HEK293 (cell line): ENCODE results near the gene TIAM1.

Experiments used
- AEBP2 ChIP-seq: fragments of 450-650 bp; formaldehyde crosslinking; IDR thresholded peaks from 2 replicates; pipeline ENCODE4 v1.5.1; 2016; ENCODE audit warnings: missing biosample characterization, missing genetic modification characterization, borderline replicate concordance
- GLI2 ChIP-seq: fragments of 450-650 bp; formaldehyde crosslinking; IDR thresholded peaks from 2 replicates; pipeline ENCODE4; 2017; ENCODE audit warnings: missing biosample characterization, missing genetic modification characterization, low read depth, borderline replicate concordance
- KLF10 ChIP-seq: fragments of 450-650 bp; IDR thresholded peaks from 2 replicates; pipeline ENCODE4 v1.5.1; 2018; ENCODE audit warnings: missing biosample characterization, mild to moderate bottlenecking, missing genetic modification characterization
- OVOL3 ChIP-seq: fragments of 450-650 bp; formaldehyde crosslinking; IDR thresholded peaks from 2 replicates; pipeline ENCODE4 v1.5.1; 2016; ENCODE audit warnings: missing biosample characterization, missing genetic modification characterization
- REPIN1 ChIP-seq: fragments of 450-650 bp; formaldehyde crosslinking; IDR thresholded peaks from 2 replicates; pipeline ENCODE4 v1.5.1; 2017; ENCODE audit warnings: missing biosample characterization, missing genetic modification characterization, low read depth
- SCRT2 ChIP-seq: fragments of 450-650 bp; formaldehyde crosslinking; IDR thresholded peaks from 2 replicates; pipeline ENCODE4 v1.5.1; 2016; ENCODE audit warnings: missing biosample characterization, missing genetic modification characterization
- TCF7L2 ChIP-seq: IDR thresholded peaks from 2 replicates; pipeline ENCODE4 v1.6.1; 2011; ENCODE audit warnings: low read depth, mild to moderate bottlenecking, inconsistent platforms, low read length, moderate library complexity, borderline replicate concordance
- ZBTB26 ChIP-seq: fragments of 450-650 bp; formaldehyde crosslinking; optimal IDR thresholded peaks from 2 replicates; pipeline ENCODE3; 2016; ENCODE audit warnings: missing biosample characterization, mild to moderate bottlenecking, missing genetic modification characterization
- ZBTB44 ChIP-seq: fragments of 450-650 bp; IDR thresholded peaks from 2 replicates; pipeline ENCODE4 v1.5.1; 2018; ENCODE audit warnings: missing biosample characterization, mild to moderate bottlenecking, missing genetic modification characterization
- ZBTB49 ChIP-seq: fragments of 450-650 bp; formaldehyde crosslinking; IDR thresholded peaks from 2 replicates; pipeline ENCODE4 v1.5.1; 2016; ENCODE audit warnings: missing biosample characterization, missing genetic modification characterization, low read depth
- ZNF112 ChIP-seq: fragments of 450-650 bp; formaldehyde crosslinking; IDR thresholded peaks from 2 replicates; pipeline ENCODE4 v1.5.0; 2017; ENCODE audit warnings: missing biosample characterization, missing genetic modification characterization
- ZNF114 ChIP-seq: fragments of 450-650 bp; formaldehyde crosslinking; IDR thresholded peaks from 2 replicates; pipeline ENCODE4 v1.5.0; 2017; ENCODE audit warnings: missing biosample characterization, missing genetic modification characterization
- ZNF138 ChIP-seq: fragments of 450-650 bp; formaldehyde crosslinking; IDR thresholded peaks from 2 replicates; pipeline ENCODE4 v1.5.1; 2016; ENCODE audit warnings: missing biosample characterization, missing genetic modification characterization, borderline replicate concordance
- ZNF16 ChIP-seq: fragments of 450-650 bp; formaldehyde crosslinking; IDR thresholded peaks from 2 replicates; pipeline ENCODE4 v1.5.1; 2016; ENCODE audit warnings: low read depth, missing biosample characterization, missing genetic modification characterization
- ZNF19 ChIP-seq: fragments of 450-650 bp; formaldehyde crosslinking; IDR thresholded peaks from 2 replicates; pipeline ENCODE4; 2016; ENCODE audit warnings: missing biosample characterization, missing genetic modification characterization, low read depth
- ZNF2 ChIP-seq: fragments of 450-650 bp; formaldehyde crosslinking; IDR thresholded peaks from 2 replicates; pipeline ENCODE4 v1.5.1; 2016; ENCODE audit warnings: missing biosample characterization, missing genetic modification characterization
- ZNF214 ChIP-seq: fragments of 450-650 bp; formaldehyde crosslinking; IDR thresholded peaks from 2 replicates; pipeline ENCODE4 v1.5.1; 2017; ENCODE audit warnings: missing biosample characterization, mild to moderate bottlenecking, missing genetic modification characterization, borderline replicate concordance
- ZNF23 ChIP-seq: fragments of 450-650 bp; formaldehyde crosslinking; IDR thresholded peaks from 2 replicates; pipeline ENCODE4 v1.5.1; 2016; ENCODE audit warnings: missing biosample characterization, missing genetic modification characterization, borderline replicate concordance
- ZNF24 ChIP-seq: fragments of 450-650 bp; formaldehyde crosslinking; IDR thresholded peaks from 2 replicates; pipeline ENCODE4 v1.5.1; 2016; ENCODE audit warnings: missing biosample characterization, missing genetic modification characterization
- ZNF292 ChIP-seq: fragments of 450-650 bp; formaldehyde crosslinking; IDR thresholded peaks from 2 replicates; pipeline ENCODE4 v1.5.1; 2016; ENCODE audit warnings: low read depth, missing biosample characterization, missing genetic modification characterization, borderline replicate concordance
- ZNF341 ChIP-seq: fragments of 450-650 bp; formaldehyde crosslinking; IDR thresholded peaks from 2 replicates; pipeline ENCODE4; 2016; ENCODE audit warnings: low read depth, missing biosample characterization, missing genetic modification characterization
- ZNF394 ChIP-seq: fragments of 450-650 bp; formaldehyde crosslinking; IDR thresholded peaks from 2 replicates; pipeline ENCODE4 v1.5.1; 2016; ENCODE audit warnings: missing biosample characterization, missing genetic modification characterization, mild to moderate bottlenecking, moderate library complexity, borderline replicate concordance
- ZNF529 ChIP-seq: fragments of 450-650 bp; formaldehyde crosslinking; IDR thresholded peaks from 2 replicates; pipeline ENCODE4 v1.5.1; 2017; ENCODE audit warnings: missing genetic modification characterization, missing biosample characterization; ENCODE audit not compliant: insufficient replicate concordance
- ZNF544 ChIP-seq: fragments of 450-650 bp; formaldehyde crosslinking; IDR thresholded peaks from 2 replicates; pipeline ENCODE4 v1.5.0; 2017; ENCODE audit warnings: missing biosample characterization, missing genetic modification characterization
- ZNF580 ChIP-seq: fragments of 450-650 bp; formaldehyde crosslinking; IDR thresholded peaks from 2 replicates; pipeline ENCODE4 v1.5.1; 2016; ENCODE audit warnings: missing biosample characterization, missing genetic modification characterization
- ZNF626 ChIP-seq: fragments of 450-650 bp; sonication (Bioruptor Pico); formaldehyde crosslinking; IDR thresholded peaks from 2 replicates; pipeline ENCODE4 v1.5.1; 2018; ENCODE audit warnings: missing biosample characterization, missing genetic modification characterization, inconsistent platforms
- ZNF677 ChIP-seq: fragments of 450-650 bp; IDR thresholded peaks from 2 replicates; pipeline ENCODE4 v1.5.0; 2018; ENCODE audit warnings: missing biosample characterization, mild to moderate bottlenecking, missing genetic modification characterization, moderate library complexity
- ZNF692 ChIP-seq: fragments of 450-650 bp; formaldehyde crosslinking; IDR thresholded peaks from 2 replicates; pipeline ENCODE4 v1.5.1; 2016; ENCODE audit warnings: missing biosample characterization, missing genetic modification characterization
- ZNF747 ChIP-seq: fragments of 450-650 bp; formaldehyde crosslinking; IDR thresholded peaks from 2 replicates; pipeline ENCODE4 v1.5.1; 2016; ENCODE audit warnings: missing biosample characterization, missing genetic modification characterization

Gene TIAM1

GRCh38 chr21:31343680-31344480, at the start of gene TIAM1 (continued):
- no peak for TF ChIP-seq ZNF16
- TF ChIP-seq ZNF138 = no peak
- TF ChIP-seq ZNF341 (tag by site-specific recombination) = peak; percentile 84
- no peak for TF ChIP-seq ZNF580 (tag by site-specific recombination)
- peak; percentile 87 for TF ChIP-seq ZBTB26 (tag by site-specific recombination)
- no peak for TF ChIP-seq ZNF23 (tag by site-specific recombination)
- no peak for TF ChIP-seq AEBP2 (tag by site-specific recombination)
- TF ChIP-seq ZNF529 (tag by site-specific recombination) = no peak
- no peak for TF ChIP-seq GLI2 (tag by site-specific recombination)
- no peak for TF ChIP-seq ZBTB44 (tag by site-specific recombination)
- no peak for TF ChIP-seq ZBTB49 (tag by site-specific recombination)
- no peak for TF ChIP-seq REPIN1 (tag by site-specific recombination)
- TF ChIP-seq OVOL3 (tag by site-specific recombination) = no peak
- no peak for TF ChIP-seq ZNF112
- no peak for TF ChIP-seq ZNF747 (tag by site-specific recombination)
- no peak for TF ChIP-seq ZNF19 (tag by site-specific recombination)
- no peak for TF ChIP-seq ZNF24 (tag by site-specific recombination)
- 0 out of 2 replicates have a peak, but pooled peaks have one; percentile 39 for TF ChIP-seq ZNF692 (tag by site-specific recombination)
- TF ChIP-seq ZNF544 = no peak
- TF ChIP-seq ZNF2 (tag by site-specific recombination) = peak; percentile 80
- TF ChIP-seq KLF10 (tag by site-specific recombination) = no peak
- TF ChIP-seq ZNF626 (tag by site-specific recombination) = no peak
- TF ChIP-seq ZNF394 (tag by site-specific recombination) = peak; percentile 58; the same call in 1 of the 2 replicates
- no peak for TF ChIP-seq ZNF677 (tag by site-specific recombination)
- no peak for TF ChIP-seq TCF7L2
- no peak for TF ChIP-seq ZNF214 (tag by site-specific recombination)
- no peak for TF ChIP-seq ZNF292 (tag by site-specific recombination)
- no peak for TF ChIP-seq SCRT2 (tag by site-specific recombination)
- TF ChIP-seq ZNF114 (tag by site-specific recombination) = no peak
